Measurements from ENCODE around the gene MAB21L4. TPM values are rescaled to one million over a fixed set of nuclear protein-coding genes. Genes with fewer than 3 reads are reported as not detected.

Gene MAB21L4
- total RNA-seq, 1 experiment from 2014 or later, result 0.21 TPM

DNA sequence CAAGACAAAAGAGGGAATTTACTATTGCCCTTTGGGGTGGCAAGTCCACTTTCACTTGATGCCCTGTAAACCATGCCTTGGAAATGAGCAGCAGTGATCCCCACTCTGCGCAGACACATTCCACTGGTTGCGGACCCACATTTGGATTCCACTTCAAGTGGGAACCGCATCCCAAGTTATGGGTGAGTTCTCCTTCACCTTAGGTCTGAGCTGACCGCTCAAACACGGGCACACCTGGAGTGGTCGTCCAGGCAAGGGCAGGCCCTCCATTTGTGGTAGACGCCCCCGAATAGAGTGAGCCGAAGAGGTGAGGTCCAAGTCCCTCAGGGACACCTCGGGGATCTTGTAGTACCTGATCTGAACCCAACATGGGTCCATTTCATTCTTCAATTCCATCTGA lies 37.1 kb downstream of the MAB21L4 start:
- TF ChIP-seq SIN3A (IDR thresholded peaks at IDR 0.05; ENCODE audit: borderline replicate concordance, insufficient read depth, low read depth, low read length) (no peak), REST (IDR thresholded peaks at IDR 0.05; ENCODE audit: insufficient read depth in 1 of 2, low read depth in 2 of 2, low read length in 1 of 2) (no peak), POLR2AphosphoS5 (IDR thresholded peaks at IDR 0.05; ENCODE audit: low read depth, low read length) (no peak), TCF7L2 (IDR thresholded peaks at IDR 0.05; ENCODE audit: low read depth, low read length) (no peak)
- TF ChIP-seq, protein P1, sequence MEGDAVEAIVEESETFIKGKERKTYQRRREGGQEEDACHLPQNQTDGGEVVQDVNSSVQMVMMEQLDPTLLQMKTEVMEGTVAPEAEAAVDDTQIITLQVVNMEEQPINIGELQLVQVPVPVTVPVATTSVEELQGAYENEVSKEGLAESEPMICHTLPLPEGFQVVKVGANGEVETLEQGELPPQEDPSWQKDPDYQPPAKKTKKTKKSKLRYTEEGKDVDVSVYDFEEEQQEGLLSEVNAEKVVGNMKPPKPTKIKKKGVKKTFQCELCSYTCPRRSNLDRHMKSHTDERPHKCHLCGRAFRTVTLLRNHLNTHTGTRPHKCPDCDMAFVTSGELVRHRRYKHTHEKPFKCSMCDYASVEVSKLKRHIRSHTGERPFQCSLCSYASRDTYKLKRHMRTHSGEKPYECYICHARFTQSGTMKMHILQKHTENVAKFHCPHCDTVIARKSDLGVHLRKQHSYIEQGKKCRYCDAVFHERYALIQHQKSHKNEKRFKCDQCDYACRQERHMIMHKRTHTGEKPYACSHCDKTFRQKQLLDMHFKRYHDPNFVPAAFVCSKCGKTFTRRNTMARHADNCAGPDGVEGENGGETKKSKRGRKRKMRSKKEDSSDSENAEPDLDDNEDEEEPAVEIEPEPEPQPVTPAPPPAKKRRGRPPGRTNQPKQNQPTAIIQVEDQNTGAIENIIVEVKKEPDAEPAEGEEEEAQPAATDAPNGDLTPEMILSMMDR (IDR thresholded peaks at IDR 0.05), result no peak
- Histone ChIP-seq H3K4me3 (ENCODE audit: low read depth in 2 of 2, low read length in 2 of 2) (no peak overlapping the region), H3K4me1 (ENCODE audit: control insufficient read depth, insufficient read depth, low read length) (no peaks in the 10 kb centered on the region), H3K27me3 (ENCODE audit: control insufficient read depth, insufficient read depth, low read length) (no peaks in the 10 kb centered on the region; the same call in 1 of the 2 replicates), H3K36me3 (ENCODE audit: control insufficient read depth, insufficient read depth, low read length) (no peaks in the 10 kb centered on the region), H3K27ac (ENCODE audit: low read length) (no peak overlapping the region), H3K9me3 (ENCODE audit: control insufficient read depth, insufficient read depth, low read depth, low read length) (peaks cover 6% of the 10 kb centered on the region; the same call in 1 of the 2 replicates)
- DNase-seq (ENCODE audit: low read depth, low spot score), result no peak
- in situ Hi-C loops (cut with HindIII; ENCODE audit: low pct_unique_long_range_greater_than_20kb, low sequenced_read_pairs), result no loop called here
- ChIA-PET POLR2A (interaction anchor here (0.5 kb wide), 1 partner anchor 290 kb away, joined by 3 read pairs; no protein-coding TSS in a partner anchor), CTCF (no interaction called here)
- no TSS peak for BruUV-seq (replicated peaks)
- intact Hi-C loops (cut with micrococcal nuclease; ENCODE audit: unreplicated experiment), result no loop called here
- ATAC-seq, result no peak

DNA sequence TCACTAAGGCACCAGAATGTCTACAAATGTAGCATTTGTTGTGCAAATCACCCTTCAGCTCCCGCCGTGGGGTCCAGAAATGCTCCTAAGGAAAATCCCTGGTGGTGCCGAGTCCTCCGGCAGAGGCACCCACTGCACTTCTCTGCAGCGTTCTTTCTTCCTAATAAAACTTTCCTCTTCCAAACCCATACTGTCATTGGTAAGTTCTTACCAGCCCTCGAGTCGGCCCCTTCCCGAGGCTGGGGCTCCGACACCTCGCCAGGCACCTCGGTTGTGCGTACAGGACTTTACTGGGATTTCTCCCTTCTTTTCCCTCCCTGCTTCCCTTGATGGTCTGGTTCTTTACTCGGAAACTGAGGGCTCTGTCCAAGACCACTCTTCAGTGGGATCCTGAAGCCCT lies 37.6 kb downstream of the MAB21L4 start:
- DNase-seq (ENCODE audit: low read depth, low spot score) (no peak), ATAC-seq (no peak)
- Histone ChIP-seq H3K4me1 (ENCODE audit: control insufficient read depth, insufficient read depth, low read length) (no peaks in the 10 kb centered on the region), H3K4me3 (ENCODE audit: low read depth in 2 of 2, low read length in 2 of 2) (no peak overlapping the region), H3K9me3 (ENCODE audit: control insufficient read depth, insufficient read depth, low read depth, low read length) (peaks cover 6% of the 10 kb centered on the region; the same call in 1 of the 2 replicates), H3K27me3 (ENCODE audit: control insufficient read depth, insufficient read depth, low read length) (no peaks in the 10 kb centered on the region), H3K27ac (ENCODE audit: low read length) (no peak overlapping the region), H3K36me3 (ENCODE audit: control insufficient read depth, insufficient read depth, low read length) (no peaks in the 10 kb centered on the region)
- ChIA-PET POLR2A (interaction anchor here (0.5 kb wide), 1 partner anchor 290 kb away, joined by 3 read pairs; no protein-coding TSS in a partner anchor), CTCF (no interaction called here)
- no peak for TF ChIP-seq POLR2AphosphoS5 (IDR thresholded peaks at IDR 0.05; ENCODE audit: low read depth, low read length)
- TF ChIP-seq TCF7L2 (IDR thresholded peaks at IDR 0.05; ENCODE audit: low read depth, low read length), result no peak
- no peak for TF ChIP-seq REST (IDR thresholded peaks at IDR 0.05; ENCODE audit: insufficient read depth in 1 of 2, low read depth in 2 of 2, low read length in 1 of 2)
- TF ChIP-seq SIN3A (IDR thresholded peaks at IDR 0.05; ENCODE audit: borderline replicate concordance, insufficient read depth, low read depth, low read length), result no peak
- TF ChIP-seq, protein P1 (IDR thresholded peaks at IDR 0.05), result no peak
- in situ Hi-C loops (cut with HindIII; ENCODE audit: low pct_unique_long_range_greater_than_20kb, low sequenced_read_pairs) (no loop called here), intact Hi-C loops (cut with micrococcal nuclease; ENCODE audit: unreplicated experiment) (no loop called here)
- BruUV-seq (replicated peaks), result no TSS peak
